Right lobe of liver (tissue), 6 donors: Measurements from ENCODE around the gene CCR5AS.
A peak's percentile ranks its signal among the peaks of the same experiment; 100 is the strongest.

ENCODE experiments used
- ATAC-seq, 4 donors: fragments of 200-7000 bp; cut with Tn5 transposase; one replicate each; pipeline ENCODE4 v1.9.1; 2020; ENCODE audit warnings: mild to moderate bottlenecking in 4 of 4, moderate library complexity in 4 of 4
- DNase-seq, 3 donors: peaks; one replicate each; pipeline ENCODE4 v3.0.0-alpha.2; 2020
- H3K27ac ChIP-seq, 3 donors: fragments of 200-600 bp; one replicate each; pipeline ENCODE4 v1.8.0; 2022
- H3K27me3 ChIP-seq, 2 donors: fragments of 200-600 bp; one replicate each; pipeline ENCODE4 v1.8.0; 2022
- H3K36me3 ChIP-seq, 4 donors: fragments of 200-600 bp; sonication (generic) in 1 of 4; one replicate each; pipeline versions ENCODE4 v1.5.1 to v1.8.0; 2017 to 2022; ENCODE audit warnings: control low read depth in 1 of 4
- H3K4me1 ChIP-seq, 4 donors: fragments of 200-600 bp; sonication (generic) in 1 of 4; one replicate each; pipeline versions ENCODE4 v1.5.1 to v1.8.0; 2017 to 2022; ENCODE audit warnings: control low read depth in 1 of 4
- H3K4me3 ChIP-seq, 3 donors: fragments of 200-600 bp; one replicate each; pipeline ENCODE4 v1.8.0; 2022
- H3K9me3 ChIP-seq, 4 donors: fragments of 200-600 bp; sonication (generic) in 1 of 4; one replicate each; pipeline versions ENCODE4 v1.5.1 to v1.8.0; 2017 to 2022; ENCODE audit warnings: control low read depth in 1 of 4
- CTCF ChIP-seq, 4 donors: fragments of 200-600 bp in 3 of 4; fragments of 450-650 bp in 1 of 4; IDR thresholded peaks; one replicate each; pipeline versions ENCODE4 v1.5.1 to v1.8.0; 2016 to 2022; ENCODE audit warnings: antibody characterized with exemption in 4 of 4, mild to moderate bottlenecking in 2 of 4
- POLR2A ChIP-seq: fragments of 450-650 bp; IDR thresholded peaks from one replicate; pipeline ENCODE4 v1.6.1; 2017; ENCODE audit warnings: antibody characterized with exemption, mild to moderate bottlenecking
- WGBS: methylation state at CpG from one replicate; pipeline ENCODE4 v1.1.6; 2018; ENCODE audit warnings: low coverage, low lambda C conversion rate; ENCODE audit not compliant: insufficient coverage; ENCODE audit errors: missing lambda C conversion rate; 5-methylcytosine and 5-hydroxymethylcytosine counted together
- intact Hi-C, 2 donors: fragments of 100-400 bp; cut with DNase I; formaldehyde crosslinking; loops; one replicate each; pipeline versions ENCODE4 v1.11.2 to v1.14.1; 2022
- donor health status: DM: no; HTN: yes; CAD: no.
- donor health status: DM: no; HTN: no; CAD: no.
- donor health status: DM: no; HTN: no; CAD: no.
- donor health status: DM: no; HTN: yes; CAD: no.
- donor health status: DM: no; HTN: yes; CAD: no.

CCR5AS gene

GRCh38 chr3:46386205-46386604 lies 20.7 kb downstream of the CCR5AS start:
- intact Hi-C loops, result no loop called here
- Histone ChIP-seq H3K4me1 (peaks cover 0 to 2% (median 0%) of the 10 kb centered on the region in 4 donors), H3K9me3 (no peaks in the 10 kb centered on the region), H3K27ac (no peak overlapping the region), H3K4me3 (no peak overlapping the region), H3K36me3 (no peaks in the 10 kb centered on the region), H3K27me3 (no peaks in the 10 kb centered on the region)
- no peak for TF ChIP-seq CTCF (IDR thresholded peaks at IDR 0.05)
- no peak for TF ChIP-seq POLR2A
- ATAC-seq, result peak in 3 of 4 donors; percentile 45 to 74 (median 70)
- 38% methylated on average over 4 of the region's 4 CpGs for WGBS
- no peak for DNase-seq

- peaks cover 0 to 10% (median 3%) of the 10 kb centered on the region in 4 donors for H3K4me1 ChIP-seq
- no peaks in the 10 kb centered on the region for H3K27me3 ChIP-seq
- intact Hi-C loops, result no loop called here
- no peaks in the 10 kb centered on the region for H3K9me3 ChIP-seq
- ATAC-seq (no peak), DNase-seq (no peak)
- 26% methylated on average over 3 of the region's 5 CpGs for WGBS
- no peak overlapping the region for H3K4me3 ChIP-seq
- H3K27ac ChIP-seq, result no peak overlapping the region
- H3K36me3 ChIP-seq, result no peaks in the 10 kb centered on the region
- TF ChIP-seq CTCF (IDR thresholded peaks at IDR 0.05), result no peak
- no peak for TF ChIP-seq POLR2A
Measured at GRCh38 chr3:46383951-46384330, 22.9 kb downstream of the CCR5AS start.

- DNase-seq (no peak), ATAC-seq (peak in 3 of 4 donors; percentile 15 to 35 (median 28))
- H3K4me1 ChIP-seq, result peaks cover 0 to 10% (median 3%) of the 10 kb centered on the region in 4 donors
- H3K36me3 ChIP-seq, result no peaks in the 10 kb centered on the region
- no peak for TF ChIP-seq POLR2A
- TF ChIP-seq CTCF (IDR thresholded peaks at IDR 0.05), result no peak
- no peak overlapping the region for H3K4me3 ChIP-seq
- H3K9me3 ChIP-seq, result no peaks in the 10 kb centered on the region
- intact Hi-C loops, result no loop called here
- no peaks in the 10 kb centered on the region for H3K27me3 ChIP-seq
- H3K27ac ChIP-seq, result no peak overlapping the region
- WGBS, result 66% methylated on average over 4 of the region's 6 CpGs
Measured at GRCh38 chr3:46383211-46383950, 23.5 kb downstream of the CCR5AS start.

GRCh38 chr3:46381625-46382024 lies 25.2 kb downstream of the CCR5AS start:
- WGBS, result 63% methylated on average over 3 of the region's 3 CpGs
- Histone ChIP-seq H3K9me3 (no peaks in the 10 kb centered on the region), H3K4me3 (no peak overlapping the region), H3K4me1 (peaks cover 0 to 10% (median 3%) of the 10 kb centered on the region in 4 donors), H3K27ac (peak overlapping the region in 1 of 3 donors; percentile 8), H3K27me3 (no peaks in the 10 kb centered on the region), H3K36me3 (no peaks in the 10 kb centered on the region)
- ATAC-seq, result no peak
- DNase-seq, result no peak
- TF ChIP-seq CTCF (IDR thresholded peaks at IDR 0.05) (no peak), POLR2A (no peak)
- intact Hi-C loops, result no loop called here
